Transverse colon (tissue), 4 donors: ENCODE results near the gene ALS2CL.

Source experiments
- CTCF ChIP-seq, 5 experiments: fragments of 200-600 bp in 3 of 5; fragments of 450-650 bp in 2 of 5; sonication (generic) in 3 of 5; IDR thresholded peaks; 1 replicate in 2 of 5; 2 replicates in 3 of 5; pipeline ENCODE4 v1.5.1; 2016 to 2017; ENCODE audit warnings: antibody characterized with exemption in 5 of 5, inconsistent platforms in 3 of 5, mild to moderate bottlenecking in 2 of 5, moderate library complexity in 1 of 5
- POLR2A ChIP-seq: fragments of 450-650 bp; IDR thresholded peaks from one replicate; pipeline ENCODE4 v1.6.1; 2016; ENCODE audit warnings: antibody characterized with exemption, mild to moderate bottlenecking, moderate library complexity
- POLR2AphosphoS5 ChIP-seq, 3 donors: sonication (generic); formaldehyde crosslinking; IDR thresholded peaks; one replicate each; pipeline ENCODE4 v1.6.1; 2016; ENCODE audit warnings: antibody characterized with exemption in 3 of 3

- TF ChIP-seq POLR2A (no peak), CTCF (IDR thresholded peaks at IDR 0.05) (no peak), POLR2AphosphoS5 (IDR thresholded peaks at IDR 0.05) (no peak)
Observed at GRCh38 chr3:46714728-46715506, 21.4 kb upstream of the ALS2CL start.
